HG02759 (cell line): Measurements from ENCODE around the gene NLRP3.

ENCODE experiments used
- ATAC-seq: cut with Tn5 transposase; IDR thresholded peaks from one replicate; pipeline ENCODE4 v1.9.1; 2021; ENCODE audit warnings: mild to moderate bottlenecking, moderate library complexity; ENCODE audit not compliant: unreplicated experiment

The NLRP3 gene

DNA sequence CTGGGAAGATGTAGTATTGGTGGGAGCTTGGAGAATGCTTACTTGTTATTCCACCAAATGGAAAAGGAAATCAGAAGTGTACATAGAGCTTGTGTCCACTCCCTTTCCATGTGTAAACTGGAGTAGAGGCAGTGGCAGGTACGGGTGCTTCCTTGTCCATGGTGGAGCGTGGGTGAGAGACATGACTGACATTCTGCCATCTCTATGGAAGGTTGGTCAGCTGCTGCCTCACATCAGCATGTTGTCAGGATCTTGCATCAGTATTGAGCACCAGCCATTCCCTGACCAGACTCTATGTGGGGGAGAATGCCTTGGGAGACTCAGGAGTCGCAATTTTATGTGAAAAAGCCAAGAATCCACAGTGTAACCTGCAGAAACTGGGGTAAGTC is 19.8 kb downstream of the NLRP3 start:
- ATAC-seq = no peak

DNA sequence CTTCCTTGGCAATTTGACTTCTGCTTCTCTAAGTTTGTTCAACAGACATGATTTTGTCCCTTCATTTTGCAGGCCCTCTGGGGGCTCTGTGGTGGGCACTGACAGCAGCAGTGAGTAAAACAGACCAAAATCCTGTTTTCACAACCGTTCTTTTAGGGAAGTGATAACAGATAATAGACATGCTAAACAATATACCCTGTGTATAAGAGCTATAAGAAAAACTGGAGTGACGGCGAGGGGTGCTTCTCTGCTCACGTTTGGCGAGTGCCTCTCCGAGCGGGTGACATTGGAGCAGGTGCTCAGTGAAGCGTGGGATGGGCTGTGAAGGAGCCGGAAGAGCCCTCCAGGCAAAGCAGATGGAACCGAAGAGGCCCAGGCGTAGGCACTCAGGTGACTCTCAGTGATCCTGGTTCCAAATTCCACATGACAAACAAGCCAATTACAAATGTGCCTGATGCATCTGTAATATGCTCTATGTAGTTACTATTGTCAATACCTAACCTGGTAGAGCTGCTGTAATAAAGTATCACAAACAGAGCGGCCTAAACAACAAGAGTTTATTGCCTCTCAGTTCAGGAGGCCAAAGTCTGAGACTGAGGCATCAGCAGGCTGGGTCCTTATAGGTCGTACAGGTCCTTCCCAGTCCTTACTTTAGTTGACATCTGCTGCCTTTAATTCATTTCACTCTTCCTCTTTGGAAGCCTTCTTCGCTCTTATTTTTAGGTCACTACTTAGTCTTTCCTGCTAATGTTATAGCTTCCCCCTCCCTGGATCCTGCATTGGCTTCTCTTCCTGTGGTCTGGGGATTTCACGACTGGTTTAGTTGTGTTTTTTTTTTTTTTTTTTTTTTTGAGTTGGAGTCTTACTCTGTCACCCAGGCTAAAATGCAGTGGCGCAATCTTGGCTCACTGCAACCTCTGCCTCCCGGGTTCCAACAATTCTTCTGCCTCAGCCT is 21.9 kb downstream of the NLRP3 start:
- ATAC-seq = no peak

DNA sequence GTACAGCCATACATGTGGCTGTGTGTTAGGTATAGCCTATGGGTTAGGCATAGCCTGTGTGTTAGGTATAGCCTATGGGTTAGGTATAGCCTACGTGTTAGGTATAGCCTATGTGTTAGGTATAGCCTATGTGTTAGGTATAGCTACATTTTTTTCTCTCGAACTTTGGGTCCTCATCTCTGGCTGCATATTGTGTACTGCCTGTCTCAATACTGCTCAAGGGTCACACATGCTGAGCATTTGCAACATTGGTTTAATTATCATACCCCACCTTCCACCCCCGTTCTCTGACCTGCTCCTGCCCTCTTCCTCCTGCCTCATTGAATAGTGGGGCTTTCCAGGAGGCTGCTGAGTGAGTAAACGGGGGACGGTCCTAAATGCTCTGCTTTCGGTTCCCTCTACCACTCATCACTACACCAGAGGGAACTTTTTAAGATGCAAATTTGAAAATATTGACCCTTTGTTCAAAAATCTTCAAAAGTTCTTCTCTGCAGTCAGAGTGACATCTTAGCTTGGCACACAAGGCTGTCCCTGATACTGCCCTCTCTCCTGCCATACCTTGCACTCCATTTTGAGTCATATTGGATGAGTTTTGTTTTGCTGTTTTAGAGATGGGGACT is 24.1 kb downstream of the NLRP3 start:
- peak; percentile 99 for ATAC-seq

DNA sequence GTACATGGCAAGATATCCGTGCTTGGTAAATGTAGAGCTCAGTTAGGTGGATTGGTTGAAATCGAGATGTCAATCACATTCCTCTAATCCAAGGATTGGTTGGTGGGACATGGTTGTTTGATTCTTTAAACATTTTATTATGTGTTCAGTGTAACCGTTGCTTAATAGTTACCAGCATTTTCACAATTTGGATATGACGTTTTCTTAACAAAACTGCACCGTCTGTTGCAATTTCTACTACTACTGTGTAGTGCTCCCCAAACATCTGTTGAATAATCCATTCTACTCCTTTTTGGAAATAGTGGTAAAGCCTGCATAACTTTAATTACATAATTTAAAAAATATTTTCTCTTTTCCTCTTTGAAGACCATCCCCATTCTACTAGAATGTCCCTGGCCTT is 25.6 kb downstream of the NLRP3 start:
- ATAC-seq = no peak

DNA sequence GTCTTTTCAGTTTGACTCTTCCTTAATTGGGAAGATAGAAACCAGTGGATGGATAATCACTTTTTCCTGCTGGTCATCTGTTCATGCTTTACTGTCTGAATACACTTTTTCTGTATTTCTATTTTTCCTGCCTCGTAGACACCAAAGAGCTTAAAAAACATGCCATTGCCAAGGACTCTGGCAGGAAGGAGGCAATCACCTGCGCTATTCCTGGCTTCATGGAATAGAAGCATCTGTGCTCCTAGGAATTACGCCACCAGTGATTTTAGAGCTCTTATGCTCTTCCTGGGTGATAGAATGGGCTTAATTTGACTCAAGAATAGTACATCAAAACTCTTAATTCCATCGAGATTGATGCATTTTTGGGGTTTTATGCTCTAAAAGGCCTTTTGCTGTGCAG is 26.2 kb downstream of the NLRP3 start:
- no peak for ATAC-seq

DNA sequence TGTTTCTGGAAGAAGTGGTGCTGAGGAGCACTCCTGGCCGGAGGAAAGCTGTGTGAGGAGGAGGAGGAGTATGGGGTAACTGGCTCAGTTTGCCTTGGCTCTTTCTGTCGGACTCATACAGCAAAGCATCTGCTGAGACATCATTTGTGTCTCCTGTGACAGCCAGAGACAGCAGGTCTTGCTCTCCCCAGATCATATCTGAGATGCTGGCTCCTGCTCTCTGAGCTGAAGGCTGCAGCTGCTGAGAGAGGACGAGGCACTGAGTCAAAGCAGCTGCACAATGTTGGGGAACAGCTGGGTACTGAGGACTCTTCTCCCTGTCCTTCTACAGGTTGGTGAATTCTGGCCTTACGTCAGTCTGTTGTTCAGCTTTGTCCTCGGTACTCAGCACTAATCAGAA is 27.7 kb downstream of the NLRP3 start:
- ATAC-seq = no peak

DNA sequence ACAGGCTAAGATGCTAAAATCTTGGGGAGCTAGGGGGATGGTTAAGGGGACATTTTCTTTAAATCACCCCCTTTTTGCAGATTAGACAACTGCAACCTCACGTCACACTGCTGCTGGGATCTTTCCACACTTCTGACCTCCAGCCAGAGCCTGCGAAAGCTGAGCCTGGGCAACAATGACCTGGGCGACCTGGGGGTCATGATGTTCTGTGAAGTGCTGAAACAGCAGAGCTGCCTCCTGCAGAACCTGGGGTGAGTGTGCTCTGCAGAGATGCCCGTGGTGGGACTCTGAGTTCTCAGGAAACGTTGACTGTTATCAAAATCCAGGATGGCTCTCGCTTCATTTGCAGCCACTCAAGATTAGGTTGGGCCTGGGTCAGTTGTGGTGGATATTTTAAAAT is 28.6 kb downstream of the NLRP3 start:
- no peak for ATAC-seq

DNA sequence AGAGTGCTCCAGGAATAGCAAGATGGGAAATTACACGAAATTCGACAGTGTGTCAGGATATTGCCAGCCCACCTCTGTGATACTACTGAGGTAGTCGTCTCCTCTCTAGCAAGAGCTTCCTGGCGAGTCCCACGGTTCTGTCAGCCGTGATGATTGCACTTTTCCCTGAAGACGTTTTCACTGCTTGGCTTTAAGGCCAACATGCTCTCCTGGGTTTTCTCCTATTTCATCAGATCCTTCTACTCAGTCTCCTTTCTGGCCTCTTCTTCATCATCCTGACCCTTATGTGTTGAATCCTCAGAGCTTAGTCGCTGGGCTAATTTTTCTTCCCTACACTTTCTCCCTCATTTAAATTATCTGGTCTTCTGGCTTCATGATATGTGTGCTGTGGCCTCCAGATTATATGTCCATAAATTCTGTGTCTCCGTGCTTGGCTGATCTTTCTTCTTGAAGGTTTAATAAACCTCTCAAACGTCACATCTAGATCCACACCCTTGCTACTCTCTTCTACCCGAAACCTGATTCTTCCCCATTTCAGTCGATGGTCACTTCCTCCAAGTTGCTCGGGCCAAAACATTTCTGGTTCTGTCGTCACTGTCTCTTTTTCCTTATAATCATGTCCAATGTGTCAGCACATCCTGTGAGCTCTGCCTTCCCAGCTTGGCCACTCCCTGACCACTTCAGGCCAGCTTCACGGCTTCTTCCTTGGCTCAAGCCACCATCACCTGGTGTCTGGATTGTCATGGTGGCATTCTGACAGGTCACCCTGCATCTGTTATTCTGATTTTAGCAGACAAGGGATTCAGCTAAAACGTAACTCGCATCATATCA is 29.8 kb downstream of the NLRP3 start:
- no peak for ATAC-seq

DNA sequence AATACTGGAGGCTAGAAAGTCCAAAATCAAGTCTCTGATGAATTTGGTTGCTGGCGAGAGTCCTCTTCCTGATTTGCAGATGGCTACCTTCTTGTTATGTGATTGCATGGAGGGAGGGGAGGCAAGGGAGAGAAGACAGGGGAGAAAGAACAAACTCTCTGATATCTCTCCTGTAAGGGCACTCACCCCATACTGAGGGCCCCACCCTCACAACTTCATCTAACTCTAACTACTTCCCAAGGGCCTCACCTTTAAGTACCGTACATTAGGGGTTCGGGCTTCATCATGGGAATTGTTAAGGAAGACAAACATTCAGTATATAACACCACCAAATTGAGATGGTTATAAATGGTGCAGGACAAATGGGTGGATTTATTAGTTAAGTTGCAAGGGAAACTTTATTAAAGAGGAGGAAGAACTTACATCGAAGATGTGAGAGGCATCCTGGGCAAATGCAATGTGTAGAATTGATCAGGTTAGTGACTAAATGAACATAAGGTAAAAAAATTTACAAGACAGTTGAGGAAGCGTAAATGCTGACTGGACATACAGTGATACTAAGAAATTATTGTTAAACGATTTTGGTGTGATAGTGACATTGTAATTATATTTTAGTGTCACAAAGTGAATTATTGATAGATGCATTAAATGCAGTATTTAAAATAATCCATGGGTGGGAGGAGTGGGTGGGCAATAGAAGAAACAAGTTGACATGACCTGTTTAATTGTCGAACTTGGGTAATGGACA is 31.4 kb downstream of the NLRP3 start:
- ATAC-seq = no peak

DNA sequence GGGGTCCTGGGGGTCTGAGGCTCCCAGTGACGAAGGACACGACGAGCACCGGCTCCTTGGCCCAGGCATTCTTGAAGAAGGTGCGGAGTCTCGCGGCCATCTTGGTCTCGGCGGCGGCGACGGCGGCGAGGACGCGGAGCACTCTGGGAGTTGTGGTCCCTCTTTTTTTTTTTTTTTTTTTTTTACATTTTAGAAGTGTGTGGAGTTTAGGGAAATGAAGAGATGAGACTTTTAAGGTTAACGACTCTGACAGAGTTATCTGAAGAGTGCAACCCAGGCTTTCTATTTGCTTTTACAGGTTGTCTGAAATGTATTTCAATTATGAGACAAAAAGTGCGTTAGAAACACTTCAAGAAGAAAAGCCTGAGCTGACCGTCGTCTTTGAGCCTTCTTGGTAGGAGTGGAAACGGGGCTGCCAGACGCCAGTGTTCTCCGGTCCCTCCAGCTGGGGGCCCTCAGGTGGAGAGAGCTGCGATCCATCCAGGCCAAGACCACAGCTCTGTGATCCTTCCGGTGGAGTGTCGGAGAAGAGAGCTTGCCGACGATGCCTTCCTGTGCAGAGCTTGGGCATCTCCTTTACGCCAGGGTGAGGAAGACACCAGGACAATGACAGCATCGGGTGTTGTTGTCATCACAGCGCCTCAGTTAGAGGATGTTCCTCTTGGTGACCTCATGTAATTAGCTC is 32.3 kb downstream of the NLRP3 start:
- ATAC-seq = no peak

DNA sequence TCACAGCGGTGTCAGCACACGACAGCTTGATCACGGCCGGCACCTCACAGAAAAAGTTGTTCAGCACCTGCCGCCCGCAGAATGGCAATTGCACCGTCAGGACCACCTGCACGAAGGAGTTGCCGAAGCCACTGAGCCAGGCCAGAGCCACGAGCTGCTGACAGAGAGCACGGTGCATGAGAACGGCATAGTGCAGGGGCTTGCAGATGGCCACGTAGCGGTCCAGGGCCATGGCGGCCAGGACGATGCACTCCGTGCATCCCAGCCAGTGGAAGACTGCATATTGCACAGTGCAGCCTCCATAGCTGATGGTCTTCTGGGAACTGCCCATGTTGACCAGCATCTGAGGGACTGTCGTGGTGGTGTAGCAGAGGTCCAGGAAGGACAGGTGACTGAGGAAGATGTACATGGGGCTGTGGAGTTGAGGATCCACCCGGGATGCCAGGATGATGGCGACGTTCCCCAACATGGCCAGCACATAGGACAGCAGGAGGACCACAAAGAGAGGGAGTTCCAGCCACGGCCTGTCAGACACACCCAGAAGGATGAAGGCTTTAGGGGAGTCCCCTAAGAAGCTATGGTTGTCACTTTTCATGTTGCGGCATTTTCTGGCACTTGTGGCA is 35.5 kb downstream of the NLRP3 start:
- ATAC-seq = no peak

DNA sequence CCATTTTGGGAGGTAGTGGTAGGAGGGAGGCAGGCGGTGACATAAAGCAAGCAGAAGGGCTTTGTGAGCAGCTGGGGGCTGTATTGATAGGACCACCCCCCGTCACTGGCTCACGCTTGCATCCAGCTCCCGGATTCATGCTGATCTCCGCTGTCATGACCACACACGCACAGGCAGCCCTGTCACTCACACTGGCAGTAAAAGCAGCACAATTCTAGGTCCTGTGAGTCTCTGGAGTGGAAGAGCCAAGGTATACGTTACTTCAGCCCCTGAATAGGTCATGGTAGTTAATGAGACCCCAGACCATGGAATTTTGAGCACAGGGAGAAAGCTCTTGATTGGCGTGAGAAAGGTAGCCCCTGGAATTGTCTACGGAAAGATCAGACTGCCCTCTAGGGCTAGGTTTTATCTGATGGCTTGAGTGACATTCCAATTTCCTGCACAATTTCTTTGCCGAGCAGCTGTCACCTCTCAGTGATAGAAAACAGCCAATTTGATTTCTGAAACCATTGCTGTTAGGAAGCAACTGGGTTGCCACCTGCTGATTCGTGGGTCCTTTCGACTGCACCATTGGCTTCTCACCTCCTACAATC is 36.6 kb downstream of the NLRP3 start:
- no peak for ATAC-seq

DNA sequence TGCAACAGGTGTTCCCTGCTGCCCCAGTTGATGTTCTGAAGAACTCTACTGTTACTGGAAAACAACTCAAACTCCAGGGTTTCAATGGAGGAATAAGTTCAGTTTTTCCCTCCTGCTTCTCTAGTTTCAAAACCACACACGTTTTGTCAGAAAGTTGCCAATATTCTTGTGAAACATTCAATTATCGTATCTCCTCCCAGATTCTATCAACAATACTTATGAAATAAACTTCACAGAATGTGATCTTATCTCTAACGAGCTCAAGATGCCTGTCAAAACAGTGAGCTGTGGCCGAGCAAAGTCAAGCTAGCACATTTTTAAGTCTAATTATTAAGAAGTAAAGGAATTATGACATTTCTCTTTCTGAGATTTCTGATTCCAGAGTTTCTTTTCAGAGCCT is 37.3 kb downstream of the NLRP3 start:
- ATAC-seq = no peak

DNA sequence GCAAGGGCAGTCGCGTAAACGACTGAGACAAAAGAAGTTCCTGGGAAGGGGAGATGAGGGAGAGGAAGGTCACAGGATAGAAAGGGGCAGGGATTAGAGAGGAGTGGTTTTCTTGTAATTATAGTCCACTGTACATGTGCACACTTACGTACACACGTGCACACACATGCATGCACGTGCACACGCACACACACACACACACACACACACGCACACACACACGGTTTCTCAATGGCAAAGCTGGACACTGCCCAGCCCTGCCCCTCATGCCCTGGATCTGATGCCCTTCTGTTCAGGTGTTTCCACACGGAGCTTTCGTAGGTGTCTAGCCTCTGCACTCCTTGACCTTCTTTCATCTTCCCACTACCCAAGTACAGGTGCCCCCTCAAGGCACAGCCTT is 38.0 kb downstream of the NLRP3 start:
- ATAC-seq = no peak

DNA sequence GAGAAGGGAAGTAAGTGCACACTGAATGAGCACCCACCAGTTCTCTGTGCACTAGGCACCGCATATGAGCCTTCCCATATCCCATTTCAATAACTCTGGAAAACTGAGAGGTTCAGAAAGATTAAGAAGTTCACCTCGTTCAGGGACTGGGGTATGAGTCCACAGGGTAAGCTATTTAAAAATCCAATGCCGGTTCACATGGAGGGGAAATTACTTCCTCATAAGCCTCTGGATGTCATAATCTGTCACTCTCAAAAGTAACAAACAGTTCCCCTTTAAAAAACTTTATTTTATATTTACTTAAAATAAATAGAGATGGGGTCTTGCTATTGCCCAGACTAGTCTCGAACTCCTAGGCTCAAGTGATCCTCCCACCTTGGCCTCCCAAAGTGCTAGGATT is 40.0 kb downstream of the NLRP3 start:
- ATAC-seq = no peak

DNA sequence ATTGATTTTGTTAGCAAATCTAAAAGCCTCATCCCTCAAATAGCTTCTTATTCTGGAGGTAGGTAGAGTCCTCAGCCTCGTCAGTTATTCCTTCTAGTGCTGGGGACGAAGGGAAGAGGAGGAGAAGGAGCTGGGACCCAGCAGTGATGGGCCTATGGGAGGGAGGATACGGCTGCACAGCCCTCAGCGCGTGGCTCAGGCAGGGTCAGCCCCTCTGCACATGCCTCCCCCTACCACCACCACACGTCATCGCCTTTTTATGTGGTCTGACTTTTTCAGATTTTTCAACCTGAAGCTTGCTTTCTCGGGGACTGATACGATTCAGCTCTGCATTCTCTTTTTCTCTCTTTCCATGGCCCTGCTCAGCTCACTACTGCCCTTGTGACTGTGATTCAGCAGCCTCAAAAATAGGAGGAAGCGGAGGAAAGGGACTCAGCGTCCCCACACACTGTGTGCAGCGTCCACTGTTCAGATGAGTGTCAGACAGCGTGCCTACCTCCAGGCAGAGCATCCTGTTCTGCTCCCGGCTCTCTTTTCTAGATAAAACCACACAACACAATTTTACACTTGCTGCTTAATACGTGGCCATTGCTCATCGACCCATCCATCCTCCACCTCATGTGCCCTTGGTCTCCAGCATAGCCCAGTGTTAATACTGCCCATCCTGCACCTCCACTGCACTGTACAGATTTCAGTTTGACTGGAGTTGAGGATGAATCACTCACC is 41.1 kb downstream of the NLRP3 start:
- ATAC-seq = no peak

DNA sequence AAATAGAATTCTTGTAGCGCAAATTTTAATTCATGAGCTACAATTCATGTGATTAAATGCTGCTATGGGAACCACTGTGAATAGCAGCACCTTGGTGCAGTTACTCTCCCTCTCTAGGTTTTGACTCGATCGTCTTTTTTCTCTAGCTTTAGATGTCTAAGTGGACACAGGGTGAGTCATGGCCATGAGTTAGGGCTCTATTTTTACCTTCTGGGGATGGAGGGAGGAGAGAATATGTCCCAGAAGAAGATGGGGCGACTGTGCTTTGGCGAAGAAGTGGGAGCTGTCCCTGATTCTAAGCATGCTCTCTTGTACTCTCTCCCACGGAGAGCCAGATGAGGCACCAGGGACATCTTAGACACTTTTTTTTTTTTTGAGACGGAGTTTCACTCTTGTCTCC is 43.5 kb downstream of the NLRP3 start:
- ATAC-seq = no peak

DNA sequence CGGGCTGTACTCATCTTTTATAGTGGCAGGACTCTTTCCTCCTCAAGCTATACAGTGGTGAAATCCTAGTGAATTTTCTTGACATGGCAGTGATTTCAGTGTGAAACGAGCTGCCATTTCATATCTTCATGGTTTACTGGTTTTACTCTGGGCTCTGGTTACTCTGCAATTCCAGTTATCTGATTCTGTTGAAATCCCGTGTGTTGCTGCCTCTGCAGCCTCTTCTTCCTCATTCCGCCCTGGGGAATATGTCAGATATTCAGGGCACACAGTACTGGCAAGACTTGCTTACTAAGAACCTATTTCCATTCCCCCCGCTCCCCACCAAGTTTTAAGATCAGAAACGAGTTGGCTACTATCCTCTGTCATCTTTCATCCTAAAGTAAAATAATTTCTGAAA is 49.8 kb downstream of the NLRP3 start:
- ATAC-seq = no peak

DNA sequence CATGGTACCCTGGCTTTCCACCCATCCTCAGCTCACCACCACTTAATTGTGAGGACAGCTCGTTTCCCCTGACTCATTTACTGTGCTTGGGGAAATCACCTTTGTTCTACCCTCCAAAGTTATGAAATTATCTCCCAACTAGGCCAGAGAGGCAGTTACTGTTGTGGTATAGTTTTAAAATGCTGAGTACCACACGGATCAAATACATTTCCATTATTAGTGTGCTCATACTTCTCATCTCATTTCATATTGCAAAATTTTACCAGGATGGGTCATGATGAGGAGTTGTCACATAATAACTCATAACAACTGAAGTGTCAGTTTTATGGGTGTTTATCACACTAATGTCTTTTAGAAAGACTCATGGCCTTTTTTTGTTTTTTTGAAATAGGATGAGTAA is 51.2 kb downstream of the NLRP3 start:
- no peak for ATAC-seq
